T-cell (primary cell): ENCODE data around the gene PDE4B. TPM values are rescaled to one million over a fixed set of nuclear protein-coding genes. Genes with fewer than 3 reads are reported as not detected.

ENCODE experiments used
- ATAC-seq, 4 experiments: fragments of 200-7000 bp in 3 of 4; fragments of 150-1000 bp in 1 of 4; cut with Tn5 transposase; replicated peaks in 1 of 4; 1 replicate in 3 of 4; 2 replicates in 1 of 4; pipeline ENCODE4 v1.10.0; 2021; ENCODE audit warnings: moderate library complexity in 3 of 4, mild to moderate bottlenecking in 2 of 4, moderate number of reproducible peaks in 1 of 4
- CTCF ChIA-PET, 2 donors: fragments of 300-600 bp; sonication (Branson Sonifier 250); formaldehyde crosslinking; loops; one replicate each; lab custom pipeline; 2022; ENCODE audit warnings: antibody characterized with exemption in 2 of 2; lab: Charles Lee
- POLR2A ChIA-PET, 2 donors: fragments of 300-600 bp; sonication (Branson Sonifier 250); formaldehyde crosslinking; loops; one replicate each; lab custom pipeline; 2022; ENCODE audit warnings: antibody characterized with exemption in 2 of 2; lab: Charles Lee
- DNase-seq, 35 experiments: peaks; one replicate each; pipeline versions ENCODE4 v3.0.0 to v3.0.0-alpha.2; 2013 to 2023
- H3K27ac ChIP-seq: one replicate; pipeline ENCODE4 v1.5.1; 2013; ENCODE audit warnings: low read length
- H3K27me3 ChIP-seq, 2 experiments: replicated peaks in 1 of 2; 1 replicate in 1 of 2; 2 replicates in 1 of 2; pipeline versions ENCODE4 v1.6.1 to v1.7.0; 2013; ENCODE audit warnings: low read length in 1 of 2, mixed read lengths in 1 of 2; ENCODE audit not compliant: control insufficient read depth in 2 of 2, insufficient read depth in 2 of 2; ENCODE audit errors: extremely low read depth in 1 of 2
- H3K36me3 ChIP-seq, 2 donors: 1 replicate in 1 of 2; 2 replicates in 1 of 2; pipeline versions ENCODE4 v1.6.1 to v1.7.0; 2013; ENCODE audit warnings: low read length in 1 of 2; ENCODE audit not compliant: control insufficient read depth in 2 of 2, insufficient read depth in 1 of 2; ENCODE audit errors: extremely low read depth in 1 of 2
- H3K4me1 ChIP-seq, 2 experiments: 1 replicate in 1 of 2; 2 replicates in 1 of 2; pipeline versions ENCODE4 v1.6.1 to v1.7.0; 2013; ENCODE audit warnings: low read length in 2 of 2, mixed read lengths in 1 of 2; ENCODE audit not compliant: insufficient read depth in 2 of 2, control insufficient read depth in 1 of 2; ENCODE audit errors: extremely low read depth in 1 of 2
- H3K4me3 ChIP-seq, 2 donors: 1 replicate in 1 of 2; 2 replicates in 1 of 2; pipeline versions ENCODE4 v1.5.1 to v1.7.0; 2013; ENCODE audit warnings: mild to moderate bottlenecking in 2 of 2, low read length in 1 of 2, moderate library complexity in 1 of 2; ENCODE audit not compliant: control insufficient read depth in 1 of 2; ENCODE audit errors: extremely low read depth in 1 of 2
- H3K9me3 ChIP-seq: 2 replicates; pipeline ENCODE4 v1.7.0; 2013
- H3K27ac Mint-ChIP-seq, 2 donors: one replicate each; pipeline ENCODE4 v1.8.0; 2020 to 2021; ENCODE audit warnings: mild to moderate bottlenecking in 2 of 2, mixed read lengths in 2 of 2
- H3K27me3 Mint-ChIP-seq, 2 donors: one replicate each; pipeline ENCODE4 v1.8.0; 2021 to 2022; ENCODE audit warnings: mixed read lengths in 2 of 2
- H3K36me3 Mint-ChIP-seq: one replicate; pipeline ENCODE4 v1.8.0; 2021; ENCODE audit warnings: mixed read lengths
- H3K4me1 Mint-ChIP-seq, 3 donors: one replicate each; pipeline ENCODE4 v1.8.0; 2020 to 2022; ENCODE audit warnings: mixed read lengths in 3 of 3, mild to moderate bottlenecking in 1 of 3
- H3K4me3 Mint-ChIP-seq, 3 donors: one replicate each; pipeline ENCODE4 v1.8.0; 2020 to 2022; ENCODE audit warnings: mild to moderate bottlenecking in 3 of 3, mixed read lengths in 3 of 3, moderate library complexity in 3 of 3
- H3K9me3 Mint-ChIP-seq, 3 donors: one replicate each; pipeline ENCODE4 v1.8.0; 2020 to 2022; ENCODE audit warnings: mixed read lengths in 3 of 3
- WGBS: methylation state at CpG from one replicate; pipeline ENCODE4 v1.1.5; 2013; ENCODE audit warnings: missing lambda C conversion rate; ENCODE audit not compliant: insufficient coverage; 5-methylcytosine and 5-hydroxymethylcytosine counted together
- total RNA-seq, 35 experiments: library from RNA in 6 of 35; stranded (reverse) in 6 of 35; fragments of 120-200 nt in 1 of 35; gene quantifications; one replicate each; pipeline versions ENCODE4 v1.2.1 to v1.2.4 and lab custom pipeline; 2013 to 2026

Gene PDE4B
- total RNA-seq, 5 donors from 2014 or later (not counting 1 experiment from before 2014, with no cell fraction given), result 46.3 to 103 (median 54.1) TPM

DNA sequence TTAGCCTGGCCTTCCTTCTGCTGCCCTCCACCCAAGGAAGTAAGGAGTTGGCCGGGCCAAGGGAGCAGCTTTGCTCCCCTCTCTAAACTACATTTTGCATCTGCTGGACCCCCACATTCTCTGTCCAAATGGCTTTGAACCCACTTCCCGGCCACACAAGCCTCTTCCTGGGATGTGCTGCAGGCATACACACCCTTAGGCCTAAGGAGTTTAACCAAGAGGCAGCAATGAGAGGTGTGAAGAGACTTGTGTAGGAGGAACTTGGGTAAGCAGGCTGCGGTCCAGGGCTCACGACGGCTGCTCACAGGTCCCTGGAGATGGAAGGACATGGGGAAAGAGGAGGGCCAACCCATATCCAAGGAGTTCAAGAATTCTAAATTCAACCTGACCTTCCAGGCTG lies 544.6 kb downstream of the PDE4B start:
- H3K4me3 ChIP-seq, result peak overlapping the region in 1 of 2 donors; percentile 10
- 83% methylated on average over 1 of the region's 5 CpGs for WGBS
- no peaks in the 10 kb centered on the region for H3K9me3 ChIP-seq
- H3K27me3 ChIP-seq, result no peaks in the 10 kb centered on the region
- H3K27ac ChIP-seq, result peak overlapping the region; percentile 95
- peaks cover 25% of the 10 kb centered on the region for H3K36me3 Mint-ChIP-seq
- H3K27me3 Mint-ChIP-seq, result no peaks in the 10 kb centered on the region
- H3K27ac Mint-ChIP-seq, result peak overlapping the region; percentile 98
- H3K4me1 Mint-ChIP-seq, result peaks cover 61 to 74% (median 64%) of the 10 kb centered on the region in 3 donors
- H3K9me3 Mint-ChIP-seq, result no peaks in the 10 kb centered on the region
- DNase-seq (no peak), ATAC-seq (no peak)
- H3K4me3 Mint-ChIP-seq, result peak overlapping the region; percentile 96 to 99 (median 98)
- ChIA-PET CTCF (interaction anchor here (1.0 to 2.8 kb wide), 4 partner anchors 11 to 109 kb away, joined by 3 to 11 read pairs (median 4); no protein-coding TSS in a partner anchor), POLR2A (interaction anchor here (1.5 to 10.2 kb wide), 3 partner anchors 10 to 14 kb away, joined by 6 to 131 read pairs (median 14); no protein-coding TSS in a partner anchor)
- H3K36me3 ChIP-seq, result peaks cover 0 to 9% of the 10 kb centered on the region in 2 donors
- peaks cover 30 to 52% of the 10 kb centered on the region in 2 experiments for H3K4me1 ChIP-seq

DNA sequence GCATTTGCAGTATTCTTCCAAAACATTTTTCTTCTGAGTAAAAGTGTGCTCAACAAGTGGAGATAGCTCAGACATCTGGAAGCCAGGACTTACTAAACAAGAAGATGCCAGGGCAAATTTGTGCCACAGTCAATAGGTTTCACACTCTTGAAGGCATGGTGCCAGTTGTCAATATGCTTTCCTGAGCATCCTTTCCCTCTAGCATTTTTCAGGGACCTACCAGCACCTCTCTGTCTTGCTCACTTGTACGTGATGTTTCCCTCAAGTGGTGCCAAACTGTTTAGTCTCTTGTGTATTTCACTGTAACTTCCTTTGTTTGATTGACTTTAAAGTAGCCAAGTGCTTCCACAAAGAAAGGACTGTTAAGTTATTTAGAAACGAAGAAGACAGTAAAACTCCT lies 547.2 kb downstream of the PDE4B start:
- WGBS, result 17% methylated on average over 1 of the region's 2 CpGs
- peaks cover 38 to 60% of the 10 kb centered on the region in 2 experiments for H3K4me1 ChIP-seq
- DNase-seq, result peak in 1 of 35 experiments; percentile 40

DNA sequence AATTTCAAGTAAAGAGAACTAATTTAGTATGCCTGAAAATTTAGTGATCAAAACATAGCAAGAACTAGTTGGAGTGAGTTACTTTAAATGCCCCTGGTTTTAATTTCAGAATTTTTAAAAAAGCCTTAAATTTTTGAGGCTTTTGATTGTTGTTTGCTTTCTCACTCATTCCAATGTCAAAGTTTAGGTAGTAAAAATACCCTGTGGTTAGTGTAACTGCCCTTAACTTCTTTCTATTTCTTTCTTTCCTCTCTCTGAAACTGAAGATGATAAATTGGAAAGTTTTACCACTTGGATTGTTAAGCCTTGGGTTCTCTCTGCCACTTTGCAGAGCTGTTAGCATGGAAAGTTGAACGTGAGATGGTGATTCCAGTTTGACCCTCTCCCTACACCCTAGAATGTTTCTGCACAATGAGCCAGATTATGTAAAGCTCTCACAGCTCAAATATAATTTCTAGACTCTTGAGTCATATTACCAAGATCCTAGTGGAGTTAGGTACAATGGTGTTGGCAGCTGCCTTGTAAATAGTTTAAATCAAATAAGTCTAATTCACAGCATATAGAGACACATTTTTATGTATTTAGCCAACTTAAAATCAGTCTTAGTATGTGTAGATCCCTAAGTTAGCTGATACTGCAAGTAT lies 548.9 kb downstream of the PDE4B start:
- CTCF ChIA-PET, result interaction anchor here (0.6 to 3.9 kb wide), 9 partner anchors 9 to 1175 kb away, joined by 3 to 22 read pairs (median 3); no protein-coding TSS in a partner anchor
- Histone ChIP-seq H3K27ac (no peak overlapping the region), H3K4me3 (no peak overlapping the region), H3K4me1 (peaks cover 37 to 70% of the 10 kb centered on the region in 2 experiments), H3K27me3 (no peaks in the 10 kb centered on the region), H3K9me3 (no peaks in the 10 kb centered on the region), H3K36me3 (peaks cover 0 to 9% of the 10 kb centered on the region in 2 donors)
- ATAC-seq (no peak), DNase-seq (no peak)
- Mint-ChIP-seq H3K27me3 (no peaks in the 10 kb centered on the region), H3K4me3 (peak overlapping the region; percentile 50 to 69 (median 50)), H3K27ac (peak overlapping the region; percentile 82 to 88), H3K9me3 (no peaks in the 10 kb centered on the region), H3K4me1 (peaks cover 80 to 89% (median 83%) of the 10 kb centered on the region in 3 donors), H3K36me3 (peaks cover 46% of the 10 kb centered on the region)
- POLR2A ChIA-PET, result interaction anchor here (0.9 to 2.8 kb wide), 6 partner anchors 9 to 84 kb away, joined by 3 to 13 read pairs (median 8); no protein-coding TSS in a partner anchor
- WGBS, result no CpG with 5 or more reads among the region's 1 CpG

More for the DNA sequence above, 547.2 kb downstream of the PDE4B start:
- Mint-ChIP-seq H3K36me3 (peaks cover 30% of the 10 kb centered on the region), H3K4me3 (peak overlapping the region; percentile 49 to 72 (median 62)), H3K9me3 (no peaks in the 10 kb centered on the region), H3K27ac (peak overlapping the region; percentile 79 to 83), H3K27me3 (no peaks in the 10 kb centered on the region), H3K4me1 (peaks cover 78 to 85% (median 83%) of the 10 kb centered on the region in 3 donors)
- Histone ChIP-seq H3K36me3 (peaks cover 0 to 9% of the 10 kb centered on the region in 2 donors), H3K4me3 (no peak overlapping the region), H3K9me3 (no peaks in the 10 kb centered on the region), H3K27ac (peak overlapping the region; percentile 37), H3K27me3 (no peaks in the 10 kb centered on the region)
- ChIA-PET POLR2A (interaction anchor here in 1 of 2 donors (0.6 to 10.2 kb wide), 3 partner anchors 11 to 667 kb away, joined by 3 to 131 read pairs (median 6); no protein-coding TSS in a partner anchor), CTCF (interaction anchor here (0.7 to 2.2 kb wide), 7 partner anchors 10 to 109 kb away, joined by 3 to 7 read pairs (median 3); no protein-coding TSS in a partner anchor)
- ATAC-seq, result no peak

DNA sequence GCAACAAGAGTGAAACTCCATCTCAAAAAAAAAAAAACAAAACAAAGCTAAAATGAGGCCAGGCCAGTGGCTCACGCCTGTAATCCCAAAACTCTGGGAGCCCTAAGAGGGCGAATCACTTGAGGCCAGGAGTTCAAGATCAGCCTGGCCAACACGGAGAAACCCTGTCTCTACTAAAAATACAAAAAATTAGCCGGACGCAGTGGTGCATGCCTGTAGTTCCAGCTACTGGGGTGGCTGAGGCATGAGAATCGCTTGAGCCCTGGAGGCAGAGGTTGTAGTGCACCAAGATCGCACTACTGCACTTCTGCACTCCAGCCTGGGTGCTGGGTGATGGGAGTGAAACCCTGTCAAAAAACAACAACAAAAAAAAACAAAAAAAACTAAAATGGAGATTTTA lies 550.0 kb downstream of the PDE4B start:
- H3K27ac ChIP-seq, result no peak overlapping the region
- CTCF ChIA-PET, result interaction anchor here (0.6 to 3.9 kb wide), 13 partner anchors 8 to 1319 kb away, joined by 3 to 22 read pairs (median 4); no protein-coding TSS in a partner anchor

DNA sequence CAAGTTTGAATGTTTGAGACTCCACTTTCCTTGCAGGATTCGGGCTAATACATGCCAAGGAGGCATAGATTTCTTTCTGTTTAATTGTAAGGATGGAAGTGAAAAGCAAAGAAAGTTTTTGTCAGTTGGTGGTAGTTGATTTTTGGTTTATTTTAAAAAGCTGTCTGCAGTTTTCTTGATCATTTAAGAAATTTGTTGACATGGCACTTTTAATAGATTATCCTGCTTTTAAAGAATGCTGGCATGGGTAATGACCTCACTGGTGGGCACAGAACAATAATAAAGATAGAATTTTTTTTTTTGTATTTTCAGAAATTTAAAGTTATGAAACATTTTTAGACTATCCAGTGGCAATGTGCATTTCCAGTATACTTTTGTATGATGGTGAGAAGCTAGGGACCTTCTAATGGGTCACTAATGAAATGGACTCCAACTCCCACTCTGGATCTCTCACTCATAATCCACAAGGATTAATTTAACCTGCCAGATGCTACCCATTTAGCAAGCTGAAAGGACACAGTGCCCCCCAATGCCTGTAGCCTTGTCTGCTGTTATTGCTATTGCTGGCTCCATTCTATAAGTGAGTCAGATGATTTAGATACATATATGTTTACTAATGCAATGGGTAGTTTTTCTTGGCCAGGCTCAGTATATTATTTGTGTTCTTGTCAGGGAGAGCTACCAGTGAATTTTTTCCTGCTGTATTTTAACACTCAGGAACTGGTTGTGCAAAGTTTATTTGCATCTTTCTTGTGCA lies 551.1 kb downstream of the PDE4B start:
- Mint-ChIP-seq H3K27ac (peak overlapping the region; percentile 85 to 89), H3K9me3 (no peaks in the 10 kb centered on the region), H3K27me3 (no peaks in the 10 kb centered on the region), H3K4me3 (peak overlapping the region; percentile 14 to 49 (median 29)), H3K4me1 (peaks cover 80 to 87% (median 83%) of the 10 kb centered on the region in 3 donors), H3K36me3 (peaks cover 44% of the 10 kb centered on the region)
- ChIA-PET POLR2A (interaction anchor here (0.7 to 3.2 kb wide), 10 partner anchors 7 to 1428 kb away, joined by 3 to 12 read pairs (median 4); no protein-coding TSS in a partner anchor), CTCF (interaction anchor here (0.8 to 3.9 kb wide), 10 partner anchors 9 to 102 kb away, joined by 3 to 22 read pairs (median 4); no protein-coding TSS in a partner anchor)
- H3K4me1 ChIP-seq, result peaks cover 31 to 58% of the 10 kb centered on the region in 2 experiments
- no peak overlapping the region for H3K4me3 ChIP-seq
- H3K27me3 ChIP-seq, result no peaks in the 10 kb centered on the region
- H3K27ac ChIP-seq, result peak overlapping the region; percentile 13
- no peak for ATAC-seq
- no peak for DNase-seq
- no peaks in the 10 kb centered on the region for H3K9me3 ChIP-seq
- H3K36me3 ChIP-seq, result no peaks in the 10 kb centered on the region
- whole genome bisulfite sequencing, result 100% methylated on average over 1 of the region's 1 CpG

More for the DNA sequence above, 550.0 kb downstream of the PDE4B start:
- POLR2A ChIA-PET, result interaction anchor here (0.6 to 2.8 kb wide), 13 partner anchors 8 to 1427 kb away, joined by 3 to 13 read pairs (median 4); no protein-coding TSS in a partner anchor
- no peaks in the 10 kb centered on the region for H3K27me3 ChIP-seq
- Mint-ChIP-seq H3K27ac (peak overlapping the region; percentile 85 to 89), H3K4me1 (peaks cover 80 to 89% (median 83%) of the 10 kb centered on the region in 3 donors), H3K9me3 (no peaks in the 10 kb centered on the region), H3K4me3 (peak overlapping the region; percentile 29 to 65 (median 48)), H3K27me3 (no peaks in the 10 kb centered on the region), H3K36me3 (peaks cover 44% of the 10 kb centered on the region)
- no peak overlapping the region for H3K4me3 ChIP-seq
- ATAC-seq, result peak in 1 of 4 experiments; percentile 33
- no peak for DNase-seq
- peaks cover 31 to 66% of the 10 kb centered on the region in 2 experiments for H3K4me1 ChIP-seq
- H3K36me3 ChIP-seq, result no peaks in the 10 kb centered on the region
- no peaks in the 10 kb centered on the region for H3K9me3 ChIP-seq
- WGBS, result 93% methylated on average over 3 of the region's 7 CpGs
